ENCODE results near the gene RPS6KA2. TPM values are rescaled to one million over a fixed set of nuclear protein-coding genes. Genes with fewer than 3 reads are reported as not detected.
"Not testable (repeated sequence)": the region's sequence is repeated elsewhere in the genome, so short reads cannot be mapped to it uniquely, and the experiment has no call there.

Gene RPS6KA2
- polyA plus RNA-seq, 4 donors = 25.3 to 34.5 (median 30.2) TPM

- DNase-seq (ENCODE audit: low read depth in 4 of 4, low spot score in 3 of 4) = no peak
These were observed 238.6 kb downstream of the RPS6KA2 start for GRCh38 chr6:166388290-166389004.

GRCh38 chr6:166387642-166388289, 239.3 kb downstream of the RPS6KA2 start:
- DNase-seq (ENCODE audit: low read depth in 4 of 4, low spot score in 3 of 4) = no peak

- DNase-seq (ENCODE audit: low read depth in 4 of 4, low spot score in 3 of 4) = not testable (repeated sequence)
These were observed 240.0 kb downstream of the RPS6KA2 start for GRCh38 chr6:166387098-166387497.

GRCh38 chr6:166386111-166386510, 240.9 kb downstream of the RPS6KA2 start:
- DNase-seq (ENCODE audit: low read depth in 4 of 4, low spot score in 3 of 4) = no peak

GRCh38 chr6:166383802-166384363, 243.2 kb downstream of the RPS6KA2 start:
- DNase-seq (ENCODE audit: low read depth in 4 of 4, low spot score in 3 of 4) = not testable (repeated sequence)

- DNase-seq (ENCODE audit: low read depth in 4 of 4, low spot score in 3 of 4) = peak; percentile 87 to 92 (median 90)
These were observed 243.9 kb downstream of the RPS6KA2 start, which contains the start of gene MPC1 for GRCh38 chr6:166382933-166383801. TSS of gene MPC1 (minus strand) at chr6:166382940. CDS start at chr6:166382876, 64 bp downstream.

- no peak for DNase-seq (ENCODE audit: low read depth in 4 of 4, low spot score in 3 of 4)
These were observed 244.5 kb downstream of the RPS6KA2 start for GRCh38 chr6:166382500-166382932.

- peak in 3 of 4 donors; percentile 37 to 49 (median 46) for DNase-seq (ENCODE audit: low read depth in 4 of 4, low spot score in 3 of 4)
These were observed 245.1 kb downstream of the RPS6KA2 start for GRCh38 chr6:166381733-166382499.

- no peak for DNase-seq (ENCODE audit: low read depth in 4 of 4, low spot score in 3 of 4)
These were observed 245.7 kb downstream of the RPS6KA2 start for GRCh38 chr6:166381381-166381732.

- DNase-seq (ENCODE audit: low read depth in 4 of 4, low spot score in 3 of 4) = no peak
These were observed 247.3 kb downstream of the RPS6KA2 start for GRCh38 chr6:166379800-166380199.

GRCh38 chr6:166379103-166379586, 247.9 kb downstream of the RPS6KA2 start:
- no peak for DNase-seq (ENCODE audit: low read depth in 4 of 4, low spot score in 3 of 4)

- DNase-seq (ENCODE audit: low read depth in 4 of 4, low spot score in 3 of 4) = no peak
These were observed 249.3 kb downstream of the RPS6KA2 start for GRCh38 chr6:166377721-166378120.

GRCh38 chr6:166375013-166375412, 252.0 kb downstream of the RPS6KA2 start:
- no peak for DNase-seq (ENCODE audit: low read depth in 4 of 4, low spot score in 3 of 4)

GRCh38 chr6:166370489-166370888, 256.6 kb downstream of the RPS6KA2 start:
- no peak for DNase-seq (ENCODE audit: low read depth in 4 of 4, low spot score in 3 of 4)

- DNase-seq (ENCODE audit: low read depth in 4 of 4, low spot score in 3 of 4) = no peak
These were observed 257.3 kb downstream of the RPS6KA2 start for GRCh38 chr6:166369782-166370181.

GRCh38 chr6:166366921-166367320, 260.1 kb downstream of the RPS6KA2 start:
- DNase-seq (ENCODE audit: low read depth in 4 of 4, low spot score in 3 of 4) = no peak

GRCh38 chr6:166365806-166366205, 261.2 kb downstream of the RPS6KA2 start:
- DNase-seq (ENCODE audit: low read depth in 4 of 4, low spot score in 3 of 4) = no peak

- no peak for DNase-seq (ENCODE audit: low read depth in 4 of 4, low spot score in 3 of 4)
These were observed 261.8 kb downstream of the RPS6KA2 start for GRCh38 chr6:166365221-166365620.

- DNase-seq (ENCODE audit: low read depth in 4 of 4, low spot score in 3 of 4) = no peak
These were observed 262.6 kb downstream of the RPS6KA2 start for GRCh38 chr6:166364456-166364855.

GRCh38 chr6:166362427-166362826, 264.6 kb downstream of the RPS6KA2 start:
- DNase-seq (ENCODE audit: low read depth in 4 of 4, low spot score in 3 of 4) = not testable (repeated sequence)

Measured in left renal pelvis (tissue), 4 donors.